Measurements from ENCODE around the gene SSNA1.
A peak's percentile ranks its signal among the peaks of the same experiment; 100 is the strongest.

Gene SSNA1

DNA sequence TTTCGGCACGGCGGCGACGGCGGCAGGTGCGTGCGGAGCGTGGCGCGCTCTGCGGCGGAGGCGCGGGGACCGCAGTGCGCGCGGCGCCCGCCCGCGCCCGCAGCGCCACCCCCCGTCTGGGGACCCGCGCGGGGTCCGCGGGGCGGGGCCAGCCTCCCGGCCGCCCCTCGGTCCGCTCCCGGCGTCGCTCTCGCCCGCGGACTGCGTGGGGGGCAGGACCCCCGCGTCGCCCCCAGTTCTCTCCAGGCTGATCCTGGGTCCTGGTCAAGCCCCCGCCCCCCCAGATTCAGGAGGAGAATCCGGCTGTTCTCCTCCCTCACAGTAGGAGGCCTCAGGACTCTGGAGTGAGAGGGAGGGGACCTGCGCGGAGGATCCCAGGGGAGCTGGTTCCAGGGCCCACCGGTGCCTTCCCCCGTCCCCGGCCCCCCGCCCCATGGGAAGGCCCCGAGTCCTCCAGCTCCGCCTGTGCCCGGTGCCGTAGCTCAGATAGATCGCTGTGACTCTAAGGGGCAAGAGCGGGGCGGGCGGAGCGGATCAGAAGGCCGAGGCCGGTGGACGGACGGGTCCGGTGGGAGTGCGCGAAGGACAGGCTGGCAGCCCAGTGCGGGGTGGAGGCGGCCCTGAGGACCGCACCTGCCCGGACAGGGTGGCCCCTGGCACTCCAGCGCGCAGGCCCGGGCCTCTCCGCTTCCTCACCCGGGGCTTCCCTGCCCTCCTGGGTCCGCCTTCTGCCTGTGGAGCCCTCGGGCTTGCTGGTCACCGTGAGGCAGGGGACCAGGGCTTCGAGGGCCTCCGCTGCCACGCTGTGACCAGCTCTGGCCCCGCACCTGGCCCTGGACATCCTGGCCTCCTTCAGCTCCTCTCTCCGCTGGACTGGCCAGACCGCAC lies 34.0 kb downstream of the SSNA1 start, which contains the start of gene RNF208:
Gene RNF208, minus strand, starts transcription at position 51 of the 888 bp plus-strand sequence. CDS start 1,028 bp downstream, outside the sequence.
- H3K27ac ChIP-seq: peak within 1 kb of the TSS; percentile 97
- TF ChIP-seq CTCF (IDR thresholded peaks at IDR 0.05): no peak
- TF ChIP-seq ZFX (IDR thresholded peaks at IDR 0.05; ENCODE audit: borderline replicate concordance): no peak

GRCh38 chr9:137223078-137223970 lies 34.8 kb downstream of the SSNA1 start:
- peak overlapping the region; percentile 97 for H3K27ac ChIP-seq
- TF ChIP-seq CTCF (IDR thresholded peaks at IDR 0.05) (no peak), ZFX (IDR thresholded peaks at IDR 0.05; ENCODE audit: borderline replicate concordance) (no peak)

GRCh38 chr9:137224830-137225694 lies 36.6 kb downstream of the SSNA1 start, which contains the start of gene CYSRT1:
TSS of gene CYSRT1 (plus strand) at chr9:137225174. CDS start at chr9:137225622, 448 bp downstream.
- TF ChIP-seq ZFX (IDR thresholded peaks at IDR 0.05; ENCODE audit: borderline replicate concordance) (no peak), CTCF (IDR thresholded peaks at IDR 0.05) (no peak)
- peak within 1 kb of the TSS; percentile 97 for H3K27ac ChIP-seq

DNA sequence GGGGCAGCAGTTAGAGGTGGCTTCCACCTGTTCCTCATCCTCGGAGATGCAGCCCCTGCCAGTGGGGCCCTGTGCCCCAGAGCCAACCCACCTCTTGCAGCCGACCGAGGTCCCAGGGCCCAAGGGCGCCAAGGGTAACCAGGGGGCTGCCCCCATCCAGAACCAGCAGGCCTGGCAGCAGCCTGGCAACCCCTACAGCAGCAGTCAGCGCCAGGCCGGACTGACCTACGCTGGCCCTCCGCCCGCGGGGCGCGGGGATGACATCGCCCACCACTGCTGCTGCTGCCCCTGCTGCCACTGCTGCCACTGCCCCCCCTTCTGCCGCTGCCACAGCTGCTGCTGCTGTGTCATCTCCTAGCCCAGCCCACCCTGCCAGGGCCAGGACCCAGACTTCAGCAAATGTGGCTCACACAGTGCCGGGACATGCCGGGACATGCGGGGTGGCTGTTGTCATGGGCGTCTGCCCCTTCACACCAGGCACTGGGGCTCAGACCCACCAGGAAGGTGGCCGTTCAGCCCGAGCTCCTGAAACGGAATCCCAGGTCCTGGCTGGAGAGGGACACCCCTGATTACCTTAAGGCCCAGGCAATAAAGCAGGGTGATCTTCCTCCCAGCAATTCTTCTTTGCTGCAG lies 37.3 kb downstream of the SSNA1 start:
- peak overlapping the region; percentile 97 for H3K27ac ChIP-seq
- TF ChIP-seq ZFX (IDR thresholded peaks at IDR 0.05; ENCODE audit: borderline replicate concordance): no peak
- TF ChIP-seq CTCF (IDR thresholded peaks at IDR 0.05): no peak

GRCh38 chr9:137226338-137227053 lies 38.0 kb downstream of the SSNA1 start:
- TF ChIP-seq CTCF (IDR thresholded peaks at IDR 0.05): no peak
- no peak for TF ChIP-seq ZFX (IDR thresholded peaks at IDR 0.05; ENCODE audit: borderline replicate concordance)

More at GRCh38 chr9:137226338-137227053, 38.0 kb downstream of the SSNA1 start:
- H3K27ac ChIP-seq: peak overlapping the region; percentile 97
